Heart left ventricle (tissue), 16 donors: Measurements from ENCODE around the gene SPTBN2. TPM values are rescaled to one million over a fixed set of nuclear protein-coding genes. Genes with fewer than 3 reads are reported as not detected.

Source experiments
- ATAC-seq, 4 donors: fragments of 200-7000 bp; cut with Tn5 transposase; one replicate each; pipeline ENCODE4 v1.9.1; 2020 to 2022; ENCODE audit warnings: moderate library complexity in 4 of 4, mild to moderate bottlenecking in 3 of 4, moderate number of reproducible peaks in 1 of 4
- DNase-seq, 5 donors: peaks; one replicate each; pipeline ENCODE4 v3.0.0-alpha.2; 2020
- H3K27ac ChIP-seq, 12 donors: fragments of 200-600 bp; sonication (generic) in 4 of 12; one replicate each; pipeline versions ENCODE4 v1.5.0 to v1.8.0; 2016 to 2022; ENCODE audit warnings: mild to moderate bottlenecking in 2 of 12
- H3K27me3 ChIP-seq, 9 donors: fragments of 200-600 bp; sonication (generic) in 2 of 9; one replicate each; pipeline versions ENCODE4 v1.5.1 to v1.8.0; 2016 to 2022; ENCODE audit warnings: mild to moderate bottlenecking in 3 of 9
- H3K36me3 ChIP-seq, 9 donors: fragments of 200-600 bp; sonication (generic) in 2 of 9; one replicate each; pipeline versions ENCODE4 v1.5.0 to v1.8.0; 2018 to 2022; ENCODE audit warnings: mild to moderate bottlenecking in 2 of 9
- H3K4me1 ChIP-seq, 12 donors: fragments of 200-600 bp; sonication (generic) in 4 of 12; one replicate each; pipeline versions ENCODE4 v1.5.0 to v1.8.0; 2016 to 2022; ENCODE audit warnings: mild to moderate bottlenecking in 3 of 12
- H3K4me3 ChIP-seq, 12 donors: fragments of 200-600 bp; sonication (generic) in 4 of 12; one replicate each; pipeline versions ENCODE4 v1.5.0 to v1.8.0; 2017 to 2022; ENCODE audit warnings: mild to moderate bottlenecking in 9 of 12, moderate library complexity in 4 of 12
- H3K9me3 ChIP-seq, 12 donors: fragments of 200-600 bp; sonication (generic) in 4 of 12; one replicate each; pipeline versions ENCODE4 v1.5.0 to v1.8.0; 2016 to 2022; ENCODE audit warnings: mild to moderate bottlenecking in 1 of 12
- CTCF ChIP-seq, 12 donors: fragments of 200-600 bp; sonication (generic) in 4 of 12; IDR thresholded peaks; one replicate each; pipeline versions ENCODE4 v1.5.0 to v1.8.0; 2018 to 2022; ENCODE audit warnings: antibody characterized with exemption in 12 of 12, mild to moderate bottlenecking in 5 of 12
- POLR2A ChIP-seq, 2 donors: fragments of 450-650 bp; IDR thresholded peaks; one replicate each; pipeline ENCODE4 v1.6.1; 2017; ENCODE audit warnings: antibody characterized with exemption in 2 of 2, mild to moderate bottlenecking in 2 of 2, moderate library complexity in 2 of 2
- WGBS, 4 donors: extraction: QIAGEN DNeasy Blood & Tissue Kit in 2 of 4; methylation state at CpG; one replicate each; pipeline versions ENCODE4 v1.1.5 to v1.1.7; 2013 to 2018; 5-methylcytosine and 5-hydroxymethylcytosine counted together
- intact Hi-C, 10 donors: fragments of 100-400 bp; cut with DNase I; formaldehyde crosslinking; loops; one replicate each; pipeline versions ENCODE4 v1.11.1 to v1.14.2; 2022
- polyA plus RNA-seq, 2 donors: library from polyadenylated mRNA; stranded (reverse); fragments of 200-250 nt; gene quantifications; one replicate each; pipeline ENCODE4 v1.2.3, GENCODE V29; 2013
- total RNA-seq, 9 donors: library from RNA; depleted of rRNA in 2 of 9; stranded (reverse); fragments of >200 nt in 2 of 9; fragmentation: NEBNext Ultra II Directional in 3 of 9; extraction: Animal tissue kit (Norgen Biotek cat#: 25700) in 3 of 9; gene quantifications; one replicate each; pipeline versions ENCODE4 v1.1.0 to v1.2.4, GENCODE V29; 2016 to 2023
- donor health status: ischemic (EF 13 %, LVEDD 7.1; RV severe dilation, severe dysfunction).
- donor health status: healthy with polysubstance abuse.
- donor health status: DM: no; HTN: yes; CAD: no.
- donor health status: DM: no; HTN: no; CAD: no.
- donor health status: ischemic (EF 25% LVEDD 6.9; RV normal size, moderate dysfunction).
- donor health status: ischemic (EF 25% LVEDD 5.7; RV mildly dilated, moderate dysfunction).
- donor health status: healthy.
- donor health status: DM: yes; HTN: yes; CAD: no.
- donor health status: ischemic (EF 35%, LVEDD 5.7; RV mildly dilated, moderate dysfunction).
- donor health status: nonischemic (EF 11% LVEDD 7.7; RV severe dilation, severe dysfunction).
- donor health status: DM: yes; HTN: yes; CAD: no.
- donor health status: PGD.
- donor health status: ischemic (EF 29% LVEDD 5.4; RV normal size, mild dysfunction).
- donor health status: nonischemic (EF 23%, LVEDD 6.1; RV moderate dilation, normal function).

The SPTBN2 gene
- total and polyA plus RNA-seq, 11 donors, result 0.30 to 3.1 (median 0.88) TPM

GRCh38 chr11:66747480-66747879, 18.5 kb upstream of the SPTBN2 start:
- H3K36me3 ChIP-seq, result no peaks in the 10 kb centered on the region
- no peak for TF ChIP-seq CTCF (IDR thresholded peaks at IDR 0.05)
- no peak for TF ChIP-seq POLR2A (IDR thresholded peaks at IDR 0.05)
- WGBS, 4 donors, result 91 to 93% (median 93%) methylated on average over 7 of the region's 7 CpGs
- no peaks in the 10 kb centered on the region for H3K27me3 ChIP-seq
- H3K27ac ChIP-seq, result no peak overlapping the region
- ATAC-seq (no peak), DNase-seq (no peak)
- intact Hi-C loops, result no loop called here
- no peak overlapping the region for H3K4me3 ChIP-seq
- peaks cover 0 to 21% (median 7%) of the 10 kb centered on the region in 12 donors for H3K4me1 ChIP-seq
- H3K9me3 ChIP-seq, result no peaks in the 10 kb centered on the region

- peak overlapping the region in 5 of 12 donors; percentile 64 to 90 (median 80) for H3K27ac ChIP-seq
- TF ChIP-seq POLR2A (IDR thresholded peaks at IDR 0.05) (no peak), CTCF (IDR thresholded peaks at IDR 0.05) (no peak)
- H3K4me1 ChIP-seq, result peaks cover 0 to 21% (median 7%) of the 10 kb centered on the region in 12 donors
- H3K4me3 ChIP-seq, result peak overlapping the region; percentile 71 to 99 (median 95)
- DNase-seq, result peak in 1 of 5 donors; percentile 68
- no peaks in the 10 kb centered on the region for H3K36me3 ChIP-seq
- 54 to 65% (median 59%) methylated on average over 39 to 45 of the region's 45 CpGs for WGBS, 4 donors
- no peaks in the 10 kb centered on the region for H3K27me3 ChIP-seq
- H3K9me3 ChIP-seq, result peaks cover 0 to 8% (median 0%) of the 10 kb centered on the region in 12 donors
- ATAC-seq, result peak in 2 of 4 donors; percentile 19 to 23
- intact Hi-C loops, result no loop called here
These were observed 16.6 kb upstream of the SPTBN2 start for GRCh38 chr11:66745356-66746235.

GRCh38 chr11:66744485-66745355, 15.7 kb upstream of the SPTBN2 start:
- 0 to 1% (median 1%) methylated on average over 27 to 95 of the region's 95 CpGs for WGBS, 4 donors
- peak; percentile 81 to 94 (median 87) for DNase-seq

More at GRCh38 chr11:66744485-66745355, 15.7 kb upstream of the SPTBN2 start:
- peaks cover 0 to 21% (median 7%) of the 10 kb centered on the region in 12 donors for H3K4me1 ChIP-seq
- peaks cover 0 to 8% (median 0%) of the 10 kb centered on the region in 12 donors for H3K9me3 ChIP-seq
- peak overlapping the region in 11 of 12 donors; percentile 60 to 90 (median 83) for H3K27ac ChIP-seq
- H3K36me3 ChIP-seq, result no peaks in the 10 kb centered on the region
- intact Hi-C loops, result no loop called here
- ATAC-seq, result peak; percentile 61 to 97 (median 94)
- H3K4me3 ChIP-seq, result peak overlapping the region; percentile 71 to 99 (median 95)
- H3K27me3 ChIP-seq, result no peaks in the 10 kb centered on the region
- TF ChIP-seq POLR2A (IDR thresholded peaks at IDR 0.05) (peak in 1 of 2 donors; percentile 81), CTCF (IDR thresholded peaks at IDR 0.05) (peak in 1 of 12 donors; percentile 11)
